Neural progenitor cell (in vitro differentiated cells): Measurements from ENCODE around the gene SYDE2.
A peak's percentile ranks its signal among the peaks of the same experiment; 100 is the strongest.

ENCODE experiments used
- CTCF ChIP-seq: fragments of 200-600 bp; sonication (generic); IDR thresholded peaks from 2 replicates; pipeline ENCODE4 v1.5.1; 2017; ENCODE audit warnings: antibody characterized with exemption, mild to moderate bottlenecking
- EZH2 ChIP-seq: fragments of 200-600 bp; sonication (generic); IDR thresholded peaks from 2 replicates; pipeline ENCODE4 v1.6.1; 2017; ENCODE audit warnings: antibody characterized with exemption, mild to moderate bottlenecking, moderate library complexity

- peak; percentile 79 for TF ChIP-seq CTCF
- no peak for TF ChIP-seq EZH2
Observed at GRCh38 chr1:85109475-85109874, 91.3 kb downstream of the SYDE2 start.
